Activated naive CD4-positive, alpha-beta T cell treated with anti-CD3 and anti-CD28 coated beads for 36 hours (primary cell): ENCODE results near the gene PGRMC2. TPM values are rescaled to one million over a fixed set of nuclear protein-coding genes. Genes with fewer than 3 reads are reported as not detected.

Source experiments
- CTCF ChIA-PET: fragments of 350-600 bp; sonication (Branson Sonifier 250); formaldehyde crosslinking; loops from one replicate; lab custom pipeline; 2021; ENCODE audit warnings: antibody characterized with exemption; lab: Charles Lee
- DNase-seq: peaks from one replicate; pipeline ENCODE4 v3.0.0-alpha.2; 2020
- H3K27ac Mint-ChIP-seq: one replicate; pipeline ENCODE4 v1.8.0; 2021; ENCODE audit warnings: mild to moderate bottlenecking, mixed read lengths
- H3K27me3 Mint-ChIP-seq: one replicate; pipeline ENCODE4 v1.8.0; 2021; ENCODE audit warnings: low read depth, mixed read lengths
- H3K36me3 Mint-ChIP-seq: one replicate; pipeline ENCODE4 v1.8.0; 2021; ENCODE audit warnings: low read depth, mixed read lengths
- H3K4me1 Mint-ChIP-seq: one replicate; pipeline ENCODE4 v1.8.0; 2021; ENCODE audit warnings: low read depth, mixed read lengths
- H3K4me3 Mint-ChIP-seq: one replicate; pipeline ENCODE4 v1.8.0; 2021; ENCODE audit warnings: mild to moderate bottlenecking, moderate library complexity, mixed read lengths
- H3K9me3 Mint-ChIP-seq: one replicate; pipeline ENCODE4 v1.8.0; 2021; ENCODE audit warnings: mixed read lengths
- intact Hi-C: fragments of 100-400 bp; cut with micrococcal nuclease; formaldehyde crosslinking; loops from one replicate; pipeline ENCODE4 v1.15.1; 2023
- total RNA-seq, 2 experiments: library from RNA; stranded (reverse); gene quantifications; one replicate each; pipeline ENCODE4 v1.2.3, GENCODE V29; 2021

PGRMC2 gene
- total RNA-seq, 2 experiments from 2014 or later = 19.2 to 22.0 TPM

DNA sequence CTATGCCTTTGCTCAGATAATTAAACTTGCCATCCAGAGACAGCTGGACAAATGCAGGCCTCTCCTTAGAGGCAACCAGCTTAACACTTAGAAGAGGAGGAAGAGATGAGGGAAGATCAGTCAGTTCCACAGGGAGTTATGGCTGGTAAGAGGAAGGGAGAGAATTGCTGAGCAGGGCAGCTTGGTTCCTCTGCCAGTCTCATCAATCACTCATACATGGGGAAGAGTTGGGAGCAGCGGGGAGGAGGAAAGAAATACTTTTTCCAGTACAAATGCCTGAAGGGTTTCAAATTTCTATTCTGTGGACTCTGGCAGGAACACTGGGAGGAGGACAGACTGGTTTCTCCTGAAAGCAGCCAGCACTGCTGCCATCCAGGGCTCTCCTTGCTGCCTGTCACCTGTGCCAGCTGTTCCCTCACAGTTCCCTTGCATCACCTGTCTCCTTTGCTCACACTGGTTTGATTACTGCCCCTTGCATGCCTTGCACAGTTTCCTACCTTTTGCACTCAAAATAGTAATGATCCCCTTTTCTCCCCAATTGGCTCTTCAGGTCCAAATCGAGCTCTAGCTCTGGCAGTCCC is 59.5 kb downstream of the PGRMC2 start:
- Mint-ChIP-seq H3K9me3 (no peaks in the 10 kb centered on the region), H3K36me3 (no peaks in the 10 kb centered on the region), H3K27ac (no peak overlapping the region), H3K4me3 (no peak overlapping the region), H3K27me3 (no peaks in the 10 kb centered on the region), H3K4me1 (no peaks in the 10 kb centered on the region)
- intact Hi-C loops = no loop called here
- CTCF ChIA-PET = no interaction called here
- no peak for DNase-seq

DNA sequence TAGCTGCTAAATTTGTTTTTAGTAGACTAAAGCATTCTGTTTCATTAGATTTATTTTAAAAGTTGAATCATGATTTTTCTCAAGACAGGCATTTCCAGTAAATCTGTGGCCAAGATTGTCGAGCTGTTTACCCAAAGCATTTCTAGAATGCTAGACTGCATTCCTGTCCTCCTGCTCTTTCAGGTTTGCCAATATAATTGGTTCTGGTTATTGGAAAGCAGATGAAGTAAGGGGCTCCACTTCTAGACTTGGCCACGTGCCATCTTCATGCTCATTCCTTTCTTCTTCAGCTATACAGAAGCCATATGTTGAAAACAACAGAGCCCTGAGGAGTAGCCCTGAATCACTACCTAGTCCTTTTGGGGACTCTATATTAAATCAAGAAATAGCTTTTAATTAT is 62.5 kb downstream of the PGRMC2 start:
- intact Hi-C loops = no loop called here
- DNase-seq = no peak
- no peaks in the 10 kb centered on the region for H3K36me3 Mint-ChIP-seq
- no peaks in the 10 kb centered on the region for H3K9me3 Mint-ChIP-seq
- no peaks in the 10 kb centered on the region for H3K4me1 Mint-ChIP-seq
- H3K27me3 Mint-ChIP-seq = no peaks in the 10 kb centered on the region
- CTCF ChIA-PET = interaction anchor here (0.6 to 1.4 kb wide), 2 partner anchors 33 to 149 kb away, joined by 3 read pairs; no protein-coding TSS in a partner anchor
- H3K4me3 Mint-ChIP-seq = no peak overlapping the region
- H3K27ac Mint-ChIP-seq = no peak overlapping the region

DNA sequence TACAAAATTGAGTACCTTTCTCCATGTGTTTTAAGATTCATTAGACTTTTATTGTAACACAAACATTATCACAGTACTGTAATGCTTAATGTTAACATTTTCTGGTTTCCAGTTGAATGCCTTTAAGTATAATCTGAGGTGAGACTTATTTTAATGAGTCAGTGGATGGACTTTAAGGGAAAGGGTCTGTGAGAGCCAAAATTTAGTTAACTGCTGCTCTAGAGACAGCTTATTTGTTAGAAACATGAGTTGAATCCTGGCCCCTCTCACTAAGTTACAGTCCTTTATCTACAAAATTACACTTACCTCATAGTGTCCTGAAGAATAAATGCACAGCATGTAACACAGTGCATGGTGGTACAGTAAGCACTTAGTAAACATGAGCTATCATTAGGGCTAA is 66.0 kb downstream of the PGRMC2 start:
- intact Hi-C loops = loop anchor here (2.0 kb wide), 3 partner anchors 31 to 617 kb away; no protein-coding TSS in a partner anchor
- Mint-ChIP-seq H3K27me3 (no peaks in the 10 kb centered on the region), H3K27ac (no peak overlapping the region), H3K9me3 (no peaks in the 10 kb centered on the region), H3K4me3 (no peak overlapping the region), H3K4me1 (no peaks in the 10 kb centered on the region), H3K36me3 (no peaks in the 10 kb centered on the region)
- no peak for DNase-seq
- CTCF ChIA-PET = interaction anchor here (0.8 kb wide), 1 partner anchor 31 kb away, joined by 3 read pairs; no protein-coding TSS in a partner anchor

DNA sequence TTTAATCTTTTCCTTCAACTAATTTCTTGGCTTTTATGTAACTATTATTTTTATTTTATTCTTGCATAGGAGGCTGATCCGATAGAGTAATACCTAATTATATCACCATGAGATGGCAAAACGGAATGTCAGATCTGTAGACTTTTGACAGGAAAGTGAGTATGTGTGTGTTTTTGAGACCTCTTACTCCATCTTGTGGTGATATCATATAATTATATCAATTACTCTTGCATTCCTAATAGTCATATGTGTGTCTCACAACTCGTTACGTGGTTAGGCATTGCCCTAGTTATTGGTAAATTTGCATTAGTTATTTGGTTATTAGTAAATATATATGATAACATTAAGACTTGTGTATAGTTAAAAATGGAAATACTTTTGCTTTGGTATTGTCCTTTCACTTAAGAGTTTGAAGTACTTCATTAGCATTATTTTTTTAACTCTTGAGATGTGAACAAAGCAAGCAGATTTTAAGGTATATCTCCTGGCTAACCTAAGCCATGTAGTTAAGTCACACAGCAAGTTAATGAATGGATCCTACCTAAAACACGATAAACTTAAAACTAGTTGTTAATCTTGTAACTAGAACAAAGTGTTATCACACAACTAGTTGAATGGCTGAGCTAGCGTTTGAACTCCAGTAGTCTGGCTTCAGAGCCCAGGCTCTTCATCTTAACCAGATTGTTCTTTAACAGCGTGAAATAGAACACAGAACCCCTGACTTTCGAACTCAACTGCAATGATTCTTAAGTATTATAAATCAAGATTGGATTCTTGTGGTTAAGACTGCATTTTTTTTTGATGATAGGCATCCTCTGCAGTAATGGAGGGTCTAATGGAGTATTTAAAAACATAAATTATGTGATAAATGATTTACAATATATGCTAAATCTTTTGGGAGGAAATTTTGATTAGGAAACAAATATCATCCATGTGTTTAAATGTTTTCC is 67.1 kb downstream of the PGRMC2 start:
- CTCF ChIA-PET = interaction anchor here (0.6 kb wide), 1 partner anchor 31 kb away, joined by 3 read pairs; no protein-coding TSS in a partner anchor
- Mint-ChIP-seq H3K4me3 (no peak overlapping the region), H3K36me3 (no peaks in the 10 kb centered on the region), H3K4me1 (no peaks in the 10 kb centered on the region), H3K27ac (no peak overlapping the region), H3K9me3 (peaks cover 1% of the 10 kb centered on the region), H3K27me3 (no peaks in the 10 kb centered on the region)
- DNase-seq = no peak
- intact Hi-C loops = loop anchor here (2.0 kb wide), 3 partner anchors 30 to 616 kb away; no protein-coding TSS in a partner anchor

Other genes with a start within 250 kb of the PGRMC2 start
- gene LARP1B, start 226.5 kb downstream of the PGRMC2 start, total RNA-seq = 10 to 100 TPM; 17.6 to 18.9 TPM